Measurements from ENCODE around the gene CKM.
"Not testable (repeated sequence)": the region's sequence is repeated elsewhere in the genome, so short reads cannot be mapped to it uniquely, and the experiment has no call there.

Gene CKM

GRCh38 chr19:45314708-45315245 lies 7.9 kb downstream of the CKM start:
- no peak for DNase-seq

- DNase-seq: not testable (repeated sequence)
Measured at GRCh38 chr19:45312285-45312684, 10.4 kb downstream of the CKM start.

GRCh38 chr19:45311621-45312020 lies 11.1 kb downstream of the CKM start:
- no peak for DNase-seq

- DNase-seq: not testable (repeated sequence)
Measured at GRCh38 chr19:45309322-45309721, 13.4 kb downstream of the CKM start.

GRCh38 chr19:45307361-45307760 lies 15.3 kb downstream of the CKM start:
- DNase-seq: no peak

GRCh38 chr19:45306518-45307027 lies 16.1 kb downstream of the CKM start:
- no peak for DNase-seq

- no peak for DNase-seq
Measured at GRCh38 chr19:45306040-45306439, 16.6 kb downstream of the CKM start.

GRCh38 chr19:45305421-45305820 lies 17.3 kb downstream of the CKM start:
- DNase-seq: no peak

GRCh38 chr19:45305007-45305406 lies 17.7 kb downstream of the CKM start:
- no peak for DNase-seq

GRCh38 chr19:45304141-45304926 lies 18.3 kb downstream of the CKM start:
- DNase-seq: no peak

GRCh38 chr19:45303269-45304060 lies 19.2 kb downstream of the CKM start:
- no peak for DNase-seq

GRCh38 chr19:45302416-45302815 lies 20.3 kb downstream of the CKM start:
- DNase-seq: no peak

GRCh38 chr19:45299719-45300118 lies 23.0 kb downstream of the CKM start:
- DNase-seq: no peak

GRCh38 chr19:45298264-45298663 lies 24.4 kb downstream of the CKM start:
- DNase-seq: no peak

GRCh38 chr19:45297674-45298073 lies 25.0 kb downstream of the CKM start:
- no peak for DNase-seq

- no peak for DNase-seq
Measured at GRCh38 chr19:45296355-45296754, 26.3 kb downstream of the CKM start.

- DNase-seq: no peak
Measured at GRCh38 chr19:45295873-45296272, 26.8 kb downstream of the CKM start.

GRCh38 chr19:45294291-45295029 lies 28.2 kb downstream of the CKM start:
- no peak for DNase-seq

- no peak for DNase-seq
Measured at GRCh38 chr19:45293682-45294081, 29.0 kb downstream of the CKM start.

GRCh38 chr19:45291834-45292233 lies 30.8 kb downstream of the CKM start:
- no peak for DNase-seq

GRCh38 chr19:45290381-45290931 lies 32.2 kb downstream of the CKM start:
- DNase-seq: no peak

- DNase-seq: no peak
Measured at GRCh38 chr19:45283443-45284033, 39.1 kb downstream of the CKM start.

Data from NCI-H187 (cell line).